Activated CD4-positive, alpha-beta memory T cell treated with anti-CD3 and anti-CD28 coated beads for 36 hours (primary cell): ENCODE measurements around the gene CDK11B. TPM values are rescaled to one million over a fixed set of nuclear protein-coding genes. Genes with fewer than 3 reads are reported as not detected.

ENCODE experiments used
- CTCF ChIA-PET: fragments of 350-600 bp; sonication (Branson Sonifier 250); formaldehyde crosslinking; loops from one replicate; lab custom pipeline; 2021; ENCODE audit warnings: antibody characterized with exemption, inconsistent platforms; lab: Charles Lee
- POLR2A ChIA-PET: fragments of 350-600 bp; sonication (Branson Sonifier 250); formaldehyde crosslinking; loops from one replicate; lab custom pipeline; 2021; ENCODE audit warnings: antibody characterized with exemption; lab: Charles Lee
- DNase-seq: peaks from one replicate; pipeline ENCODE4 v3.0.0-alpha.2; 2020
- H3K27ac Mint-ChIP-seq: one replicate; pipeline ENCODE4 v1.8.0; 2021; ENCODE audit warnings: mixed read lengths
- H3K27me3 Mint-ChIP-seq: one replicate; pipeline ENCODE4 v1.8.0; 2021; ENCODE audit warnings: mixed read lengths
- H3K36me3 Mint-ChIP-seq: one replicate; pipeline ENCODE4 v1.8.0; 2021; ENCODE audit warnings: mixed read lengths
- H3K4me1 Mint-ChIP-seq: one replicate; pipeline ENCODE4 v1.8.0; 2021; ENCODE audit warnings: low read depth, mixed read lengths
- H3K4me3 Mint-ChIP-seq: one replicate; pipeline ENCODE4 v1.8.0; 2021; ENCODE audit warnings: mild to moderate bottlenecking, mixed read lengths
- H3K9me3 Mint-ChIP-seq: one replicate; pipeline ENCODE4 v1.8.0; 2021; ENCODE audit warnings: mixed read lengths
- intact Hi-C: fragments of 100-400 bp; cut with micrococcal nuclease; formaldehyde crosslinking; loops from one replicate; pipeline ENCODE4 v1.15.1; 2023
- total RNA-seq, 2 experiments: library from RNA; stranded (reverse); gene quantifications; one replicate each; pipeline ENCODE4 v1.2.3, GENCODE V29; 2021

CDK11B gene
- total RNA-seq, 2 experiments from 2014 or later = 32.4 to 36.9 TPM

- Mint-ChIP-seq H3K4me3 (no peak overlapping the region), H3K4me1 (peaks cover 19% of the 10 kb centered on the region), H3K36me3 (no peaks in the 10 kb centered on the region), H3K27me3 (peaks cover 5% of the 10 kb centered on the region), H3K27ac (no peak overlapping the region), H3K9me3 (no peaks in the 10 kb centered on the region)
- ChIA-PET POLR2A (interaction anchor here (0.5 kb wide), 1 partner anchor 11 kb away, joined by 3 read pairs; no protein-coding TSS in a partner anchor), CTCF (interaction anchor here (1.2 kb wide), 1 partner anchor 26 kb away, joined by 3 read pairs; no protein-coding TSS in a partner anchor)
- intact Hi-C loops = no loop called here
- no peak for DNase-seq
Observed at GRCh38 chr1:1602968-1603506, 55.8 kb downstream of the CDK11B start.

- H3K4me3 Mint-ChIP-seq = no peak overlapping the region
- ChIA-PET CTCF (interaction anchor here (1.2 kb wide), 1 partner anchor 25 kb away, joined by 3 read pairs; no protein-coding TSS in a partner anchor), POLR2A (no interaction called here)
- no peaks in the 10 kb centered on the region for H3K9me3 Mint-ChIP-seq
- H3K27me3 Mint-ChIP-seq = peaks cover 5% of the 10 kb centered on the region
- peaks cover 20% of the 10 kb centered on the region for H3K4me1 Mint-ChIP-seq
- DNase-seq = no peak
- no peak overlapping the region for H3K27ac Mint-ChIP-seq
- intact Hi-C loops = no loop called here
- H3K36me3 Mint-ChIP-seq = no peaks in the 10 kb centered on the region
Observed at GRCh38 chr1:1602304-1602967, 56.4 kb downstream of the CDK11B start.

DNA sequence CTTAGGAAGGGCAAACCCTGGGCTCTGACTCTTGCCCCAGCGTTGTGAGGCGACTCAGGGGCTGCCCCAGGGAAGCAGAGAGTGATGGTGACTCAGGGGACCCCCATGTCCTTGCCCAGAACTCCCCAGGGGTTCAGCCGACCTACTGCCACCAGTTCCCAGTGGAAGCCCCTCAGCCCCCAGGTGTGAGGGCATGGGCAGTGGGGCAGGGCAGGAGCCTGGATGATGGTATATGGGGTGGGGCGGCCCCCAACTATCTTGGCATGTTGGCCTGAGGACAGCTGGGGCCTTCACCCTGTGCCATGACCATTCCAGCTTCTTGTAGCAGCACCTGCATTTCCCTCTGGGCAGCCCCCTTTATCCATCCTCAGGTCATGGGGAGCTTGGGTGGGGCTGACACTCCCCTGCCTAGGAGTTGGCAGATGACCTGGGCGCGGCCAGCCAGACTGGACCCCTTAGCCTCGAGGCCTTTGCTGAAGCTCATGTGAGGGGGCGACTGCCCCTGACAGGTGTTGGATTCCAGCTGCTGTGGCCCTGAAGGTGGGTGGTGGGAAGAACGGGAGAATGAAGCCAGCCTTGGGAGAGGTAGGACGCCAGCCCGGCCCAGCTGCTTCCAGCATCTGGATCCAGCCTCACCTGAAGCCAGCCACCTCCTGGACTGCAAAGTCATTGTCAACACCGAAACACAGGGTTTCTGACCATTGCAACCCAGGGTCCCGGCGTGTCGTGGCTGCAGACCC is 57.1 kb downstream of the CDK11B start:
- Mint-ChIP-seq H3K4me1 (peaks cover 13% of the 10 kb centered on the region), H3K36me3 (no peaks in the 10 kb centered on the region), H3K27me3 (peaks cover 5% of the 10 kb centered on the region), H3K4me3 (no peak overlapping the region), H3K9me3 (no peaks in the 10 kb centered on the region), H3K27ac (no peak overlapping the region)
- DNase-seq = no peak
- POLR2A ChIA-PET = no interaction called here
- CTCF ChIA-PET = no interaction called here
- intact Hi-C loops = no loop called here

- ChIA-PET POLR2A (no interaction called here), CTCF (no interaction called here)
- Mint-ChIP-seq H3K4me3 (peak overlapping the region; percentile 32), H3K27ac (no peak overlapping the region), H3K9me3 (no peaks in the 10 kb centered on the region), H3K4me1 (peaks cover 10% of the 10 kb centered on the region), H3K36me3 (no peaks in the 10 kb centered on the region), H3K27me3 (peaks cover 5% of the 10 kb centered on the region)
- no peak for DNase-seq
- intact Hi-C loops = no loop called here
Observed at GRCh38 chr1:1600861-1601563, 57.8 kb downstream of the CDK11B start.

DNA sequence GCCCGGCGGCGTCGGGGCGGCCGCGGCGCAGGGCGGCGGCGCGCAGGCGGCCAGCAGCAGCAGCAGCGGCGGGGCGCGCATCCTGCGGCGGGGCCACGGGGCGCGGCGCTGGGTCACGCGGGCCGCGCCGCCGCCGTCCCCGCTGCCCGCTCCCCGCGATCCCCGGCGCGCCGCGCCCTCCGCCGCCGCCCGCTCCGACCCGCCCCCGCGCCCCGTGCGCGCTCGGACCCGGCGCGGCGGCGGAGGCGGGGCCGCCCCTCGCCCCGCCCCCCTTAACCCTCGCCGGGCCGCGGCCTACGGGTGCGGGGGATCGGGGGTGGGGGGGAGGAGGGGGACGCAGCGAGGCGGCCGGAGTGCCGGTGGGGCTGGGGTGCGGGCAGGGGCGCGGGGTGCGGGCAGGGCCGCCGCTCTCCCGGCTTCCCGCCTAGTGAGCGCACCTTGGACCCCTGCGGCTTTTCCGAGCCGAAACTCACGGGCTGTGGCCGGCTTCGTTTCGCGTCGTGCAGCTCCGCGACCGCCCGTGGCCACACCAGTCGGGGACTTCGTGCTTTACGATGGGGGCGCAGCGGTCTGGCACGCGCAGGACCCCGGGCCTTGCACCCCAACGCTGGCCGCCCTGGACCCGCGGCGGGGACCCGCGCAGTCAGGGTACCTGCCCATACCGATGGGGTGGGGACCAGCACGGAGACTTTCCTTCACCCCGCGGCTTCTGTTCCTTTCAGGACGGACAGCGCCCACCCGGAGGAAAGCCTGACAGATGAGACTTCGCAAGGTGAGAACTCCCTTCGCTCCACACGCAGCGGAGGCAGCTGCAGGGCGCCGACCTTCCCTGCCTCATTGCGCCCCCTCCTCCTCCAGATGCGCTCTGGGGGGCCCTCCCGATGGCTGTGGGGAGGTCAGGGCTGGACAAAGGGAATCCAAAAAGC is 58.6 kb downstream of the CDK11B start, which contains the start of gene FNDC10:
TSS of gene FNDC10 (minus strand) at position 201 of the 926 bp plus-strand sequence. CDS start at position 81, 120 bp downstream.
- H3K4me1 Mint-ChIP-seq = peaks cover 10% of the 10 kb centered on the region
- H3K27ac Mint-ChIP-seq = peak within 1 kb of the TSS; percentile 56
- peak within 1 kb of the TSS; percentile 61 for H3K4me3 Mint-ChIP-seq
- ChIA-PET CTCF (no interaction called here), POLR2A (no interaction called here)
- peaks cover 5% of the 10 kb centered on the region for H3K27me3 Mint-ChIP-seq
- H3K9me3 Mint-ChIP-seq = no peaks in the 10 kb centered on the region
- DNase-seq = no peak
- intact Hi-C loops = no loop called here
- no peaks in the 10 kb centered on the region for H3K36me3 Mint-ChIP-seq

DNA sequence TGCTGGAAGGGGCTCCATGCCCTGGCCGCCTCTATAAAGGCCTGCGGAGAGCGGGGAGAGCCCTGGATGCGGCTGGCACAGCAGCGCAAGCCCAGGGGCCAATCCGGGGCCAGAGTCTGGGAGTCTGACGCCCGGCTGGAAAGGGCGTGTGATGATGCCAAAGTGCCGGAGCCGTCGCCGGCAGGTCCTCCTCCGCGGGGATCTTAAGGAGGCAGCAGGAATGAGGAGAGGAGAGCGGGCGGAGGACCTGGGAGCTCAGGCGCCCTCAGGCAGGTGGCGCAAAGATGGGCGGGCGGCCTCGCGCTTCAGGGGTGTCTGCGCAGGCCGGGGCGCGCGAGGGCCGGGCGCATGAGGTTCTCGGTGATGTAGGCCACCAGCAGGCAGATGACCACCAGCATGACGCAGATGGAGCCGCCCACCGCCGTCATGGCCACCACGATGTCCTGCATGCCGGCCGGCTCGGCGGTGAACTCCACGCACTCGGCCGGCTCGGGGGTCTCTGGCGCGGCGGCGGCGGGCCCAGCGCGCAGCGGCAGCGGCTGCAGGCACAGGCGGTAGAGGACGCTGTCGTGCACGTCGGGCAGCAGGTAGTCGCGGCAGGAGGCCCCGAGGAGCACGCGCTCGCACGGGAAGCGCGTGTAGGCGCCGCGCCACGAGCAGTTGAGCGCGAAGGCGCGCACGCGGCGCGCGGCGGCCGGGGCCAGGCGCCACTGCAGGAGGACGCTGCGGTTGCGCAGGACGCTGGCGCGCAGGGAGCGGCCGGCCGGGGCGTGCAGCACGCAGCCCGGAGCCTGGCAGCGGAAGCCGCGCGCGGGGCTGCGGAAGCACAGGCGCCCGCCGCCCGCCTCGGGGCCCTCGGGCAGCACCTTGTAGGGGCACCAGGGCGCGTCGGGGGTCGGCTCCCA is 59.5 kb downstream of the CDK11B start:
- CTCF ChIA-PET = interaction anchor here (1.0 kb wide), 1 partner anchor 9 kb away, joined by 3 read pairs; no protein-coding TSS in a partner anchor

GRCh38 chr1:1598720-1599029 is 60.1 kb downstream of the CDK11B start:
- DNase-seq = no peak
- Mint-ChIP-seq H3K4me3 (peak overlapping the region; percentile 61), H3K27me3 (peaks cover 5% of the 10 kb centered on the region), H3K9me3 (no peaks in the 10 kb centered on the region), H3K27ac (peak overlapping the region; percentile 56), H3K4me1 (peaks cover 10% of the 10 kb centered on the region), H3K36me3 (no peaks in the 10 kb centered on the region)
- intact Hi-C loops = no loop called here
- ChIA-PET POLR2A (no interaction called here), CTCF (interaction anchor here (1.0 kb wide), 1 partner anchor 9 kb away, joined by 3 read pairs; no protein-coding TSS in a partner anchor)

More for the DNA sequence above, 59.5 kb downstream of the CDK11B start:
- peaks cover 10% of the 10 kb centered on the region for H3K4me1 Mint-ChIP-seq
- peak overlapping the region; percentile 61 for H3K4me3 Mint-ChIP-seq
- H3K27ac Mint-ChIP-seq = peak overlapping the region; percentile 56
- no peaks in the 10 kb centered on the region for H3K36me3 Mint-ChIP-seq
- POLR2A ChIA-PET = no interaction called here
- intact Hi-C loops = no loop called here
- H3K27me3 Mint-ChIP-seq = peaks cover 5% of the 10 kb centered on the region
- DNase-seq = peak; percentile 43
- H3K9me3 Mint-ChIP-seq = no peaks in the 10 kb centered on the region

DNA sequence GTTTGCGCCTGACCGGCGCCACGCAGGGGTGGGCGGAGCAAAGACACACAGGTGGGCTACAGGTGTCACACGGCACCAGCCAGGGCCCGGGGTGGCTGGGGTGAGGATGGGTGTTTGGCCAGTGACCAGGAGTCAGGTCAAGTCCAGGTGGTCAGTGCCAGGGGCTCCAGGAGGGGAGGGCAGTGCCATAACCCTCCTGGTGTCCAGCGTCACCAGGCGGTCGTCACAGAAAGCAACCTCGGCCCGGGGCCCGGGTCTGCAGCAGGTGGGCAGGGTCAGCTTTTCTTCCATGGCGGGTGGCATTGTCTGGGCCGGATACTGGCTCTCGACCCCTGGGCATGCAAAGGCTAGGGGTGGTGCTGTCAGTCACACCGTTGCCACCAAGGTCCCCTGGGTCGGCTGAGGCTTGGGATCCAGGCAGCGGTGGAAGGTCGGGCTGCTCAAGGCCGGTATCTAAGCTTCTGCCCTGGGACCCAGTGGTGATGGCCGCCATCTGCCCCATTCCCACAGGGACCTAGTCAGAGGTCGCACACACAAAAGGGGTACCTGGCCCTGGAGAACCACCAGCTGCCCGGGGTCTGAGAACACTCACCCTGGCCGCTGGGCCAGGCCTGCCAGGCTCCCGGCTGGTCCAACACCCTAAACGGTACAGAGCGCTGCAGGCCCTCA is 60.6 kb downstream of the CDK11B start:
- intact Hi-C loops = no loop called here
- Mint-ChIP-seq H3K27me3 (peaks cover 5% of the 10 kb centered on the region), H3K4me1 (peaks cover 10% of the 10 kb centered on the region), H3K4me3 (no peak overlapping the region), H3K9me3 (no peaks in the 10 kb centered on the region), H3K36me3 (no peaks in the 10 kb centered on the region), H3K27ac (no peak overlapping the region)
- POLR2A ChIA-PET = no interaction called here
- CTCF ChIA-PET = interaction anchor here (1.0 to 1.1 kb wide), 2 partner anchors 10 to 16 kb away, joined by 3 to 4 read pairs; no protein-coding TSS in a partner anchor
- no peak for DNase-seq

DNA sequence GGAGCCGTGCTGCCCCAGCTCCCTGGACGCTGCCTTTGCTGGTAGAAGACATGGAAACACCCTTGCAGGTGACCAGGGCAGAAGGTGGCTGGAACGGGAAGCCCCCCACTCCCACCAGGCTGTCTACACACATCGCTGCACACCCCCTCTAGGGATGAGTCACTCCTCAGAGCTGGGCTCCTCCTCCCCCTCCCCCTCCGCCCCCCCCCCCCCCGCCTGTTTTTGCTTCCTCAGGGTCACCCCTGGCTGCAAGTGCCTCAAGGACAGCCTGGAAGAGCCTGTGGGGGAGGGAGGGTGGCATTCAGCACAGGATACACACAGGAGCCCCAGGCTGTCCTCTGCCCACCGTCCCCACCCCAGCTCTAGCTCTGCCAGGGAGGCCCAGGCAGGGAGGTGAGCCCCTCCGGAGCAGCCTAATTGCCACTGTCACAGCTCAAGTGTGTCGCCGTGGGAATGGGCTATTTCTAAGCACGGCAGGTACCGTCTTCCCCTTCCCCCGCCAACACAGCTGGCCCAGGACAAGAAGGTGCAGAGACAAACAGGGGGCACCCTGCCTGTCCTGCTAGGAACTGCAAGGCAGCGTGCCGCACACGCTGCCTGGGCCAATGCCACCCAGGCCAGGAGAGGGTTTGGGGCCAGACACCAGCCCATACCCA is 61.4 kb downstream of the CDK11B start:
- intact Hi-C loops = no loop called here

More for the DNA sequence above, 61.4 kb downstream of the CDK11B start:
- ChIA-PET CTCF (interaction anchor here (1.1 kb wide), 1 partner anchor 17 kb away, joined by 4 read pairs; no protein-coding TSS in a partner anchor), POLR2A (interaction anchor here (0.8 kb wide), 1 partner anchor 18 kb away, joined by 3 read pairs; the partner anchor contains the start of gene MIB2)
- DNase-seq = peak; percentile 42
- no peak overlapping the region for H3K27ac Mint-ChIP-seq
- no peaks in the 10 kb centered on the region for H3K36me3 Mint-ChIP-seq
- H3K4me1 Mint-ChIP-seq = peaks cover 10% of the 10 kb centered on the region
- H3K9me3 Mint-ChIP-seq = no peaks in the 10 kb centered on the region
- no peak overlapping the region for H3K4me3 Mint-ChIP-seq
- H3K27me3 Mint-ChIP-seq = peaks cover 5% of the 10 kb centered on the region
